HepG2 (cell line): ENCODE measurements around the gene ERBB4.

Experiments used
- ATF3 ChIP-seq: sonication (generic); formaldehyde crosslinking; IDR thresholded peaks from 2 replicates; pipeline ENCODE4 v1.4.0; 2020; ENCODE audit warnings: missing genetic modification reagents
- ZBTB7A ChIP-seq: sonication (generic); formaldehyde crosslinking; IDR thresholded peaks from 2 replicates; pipeline ENCODE4 v1.8.0; 2022; ENCODE audit warnings: mild to moderate bottlenecking, missing genetic modification reagents
- ZFP36 ChIP-seq: fragments of 150-350 bp; IDR thresholded peaks from 2 replicates; pipeline ENCODE4 v1.6.1; 2018; ENCODE audit warnings: borderline replicate concordance, low read length, low read depth; ENCODE audit not compliant: partially characterized antibody
- ZNF558 ChIP-seq: sonication (generic); formaldehyde crosslinking; IDR thresholded peaks from 2 replicates; pipeline ENCODE4 v1.9.0; 2022; ENCODE audit warnings: mild to moderate bottlenecking, missing genetic modification reagents, borderline replicate concordance
- TF ChIP-seq, protein P1 (sequence below): sonication (generic); formaldehyde crosslinking; IDR thresholded peaks from 2 replicates; pipeline ENCODE4 v1.5.0; 2020; ENCODE audit warnings: mild to moderate bottlenecking, missing genetic modification reagents, moderate library complexity
- TF ChIP-seq, protein P2 (sequence below): sonication (generic); formaldehyde crosslinking; IDR thresholded peaks from 2 replicates; pipeline ENCODE4 v1.8.0; 2022; ENCODE audit warnings: mild to moderate bottlenecking, missing genetic modification reagents, borderline replicate concordance
- TF ChIP-seq, protein P3 (sequence below): sonication (generic); formaldehyde crosslinking; IDR thresholded peaks from 2 replicates; pipeline ENCODE4 v1.4.0; 2020; ENCODE audit warnings: mild to moderate bottlenecking, missing genetic modification reagents

DNA sequence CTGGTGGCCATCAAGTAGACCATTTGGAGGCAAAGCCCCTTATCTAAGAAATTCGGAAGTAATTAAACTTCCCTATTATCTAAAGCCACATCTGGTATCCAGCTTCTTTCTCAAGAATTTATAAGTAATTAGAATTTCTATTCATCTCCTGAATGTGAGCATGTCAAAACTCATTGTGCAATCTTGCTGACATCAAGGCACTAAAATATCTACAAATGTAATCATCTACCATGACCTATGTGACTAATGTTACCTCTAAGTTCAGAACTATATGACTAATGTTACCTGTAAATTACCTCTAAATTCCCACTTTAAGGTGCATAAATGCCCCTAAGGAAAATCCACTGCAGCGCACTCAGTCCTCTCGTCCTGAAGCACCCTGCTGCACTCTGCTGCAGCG, 1209.2 kb downstream of the ERBB4 start:
- no peak for TF ChIP-seq ZNF558 (CRISPR knock-in tag)
- no peak for TF ChIP-seq ATF3
- TF ChIP-seq ZFP36, result no peak
- TF ChIP-seq ZBTB7A (CRISPR knock-in tag), result no peak
- TF ChIP-seq, protein P1, sequence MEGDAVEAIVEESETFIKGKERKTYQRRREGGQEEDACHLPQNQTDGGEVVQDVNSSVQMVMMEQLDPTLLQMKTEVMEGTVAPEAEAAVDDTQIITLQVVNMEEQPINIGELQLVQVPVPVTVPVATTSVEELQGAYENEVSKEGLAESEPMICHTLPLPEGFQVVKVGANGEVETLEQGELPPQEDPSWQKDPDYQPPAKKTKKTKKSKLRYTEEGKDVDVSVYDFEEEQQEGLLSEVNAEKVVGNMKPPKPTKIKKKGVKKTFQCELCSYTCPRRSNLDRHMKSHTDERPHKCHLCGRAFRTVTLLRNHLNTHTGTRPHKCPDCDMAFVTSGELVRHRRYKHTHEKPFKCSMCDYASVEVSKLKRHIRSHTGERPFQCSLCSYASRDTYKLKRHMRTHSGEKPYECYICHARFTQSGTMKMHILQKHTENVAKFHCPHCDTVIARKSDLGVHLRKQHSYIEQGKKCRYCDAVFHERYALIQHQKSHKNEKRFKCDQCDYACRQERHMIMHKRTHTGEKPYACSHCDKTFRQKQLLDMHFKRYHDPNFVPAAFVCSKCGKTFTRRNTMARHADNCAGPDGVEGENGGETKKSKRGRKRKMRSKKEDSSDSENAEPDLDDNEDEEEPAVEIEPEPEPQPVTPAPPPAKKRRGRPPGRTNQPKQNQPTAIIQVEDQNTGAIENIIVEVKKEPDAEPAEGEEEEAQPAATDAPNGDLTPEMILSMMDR, result no peak
- TF ChIP-seq, protein P2, sequence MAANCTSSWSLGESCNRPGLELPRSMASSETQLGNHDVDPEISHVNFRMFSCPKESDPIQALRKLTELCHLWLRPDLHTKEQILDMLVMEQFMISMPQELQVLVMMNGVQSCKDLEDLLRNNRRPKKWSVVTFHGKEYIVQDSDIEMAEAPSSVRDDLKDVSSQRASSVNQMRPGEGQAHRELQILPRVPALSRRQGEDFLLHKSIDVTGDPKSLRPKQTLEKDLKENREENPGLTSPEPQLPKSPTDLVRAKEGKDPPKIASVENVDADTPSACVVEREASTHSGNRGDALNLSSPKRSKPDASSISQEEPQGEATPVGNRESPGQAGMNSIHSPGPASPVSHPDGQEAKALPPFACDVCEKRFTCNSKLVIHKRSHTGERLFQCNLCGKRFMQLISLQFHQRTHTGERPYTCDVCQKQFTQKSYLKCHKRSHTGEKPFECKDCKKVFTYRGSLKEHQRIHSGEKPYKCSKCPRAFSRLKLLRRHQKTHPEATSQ (CRISPR knock-in tag), result no peak
- TF ChIP-seq, protein P3, sequence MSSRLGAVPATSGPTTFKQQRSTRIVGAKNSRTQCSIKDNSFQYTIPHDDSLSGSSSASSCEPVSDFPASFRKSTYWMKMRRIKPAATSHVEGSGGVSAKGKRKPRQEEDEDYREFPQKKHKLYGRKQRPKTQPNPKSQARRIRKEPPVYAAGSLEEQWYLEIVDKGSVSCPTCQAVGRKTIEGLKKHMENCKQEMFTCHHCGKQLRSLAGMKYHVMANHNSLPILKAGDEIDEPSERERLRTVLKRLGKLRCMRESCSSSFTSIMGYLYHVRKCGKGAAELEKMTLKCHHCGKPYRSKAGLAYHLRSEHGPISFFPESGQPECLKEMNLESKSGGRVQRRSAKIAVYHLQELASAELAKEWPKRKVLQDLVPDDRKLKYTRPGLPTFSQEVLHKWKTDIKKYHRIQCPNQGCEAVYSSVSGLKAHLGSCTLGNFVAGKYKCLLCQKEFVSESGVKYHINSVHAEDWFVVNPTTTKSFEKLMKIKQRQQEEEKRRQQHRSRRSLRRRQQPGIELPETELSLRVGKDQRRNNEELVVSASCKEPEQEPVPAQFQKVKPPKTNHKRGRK (CRISPR knock-in tag), result no peak
